ENCODE measurements around the gene AEBP2. TPM values are rescaled to one million over a fixed set of nuclear protein-coding genes. Genes with fewer than 3 reads are reported as not detected.
A peak's percentile ranks its signal among the peaks of the same experiment; 100 is the strongest.
"Not testable (repeated sequence)": the region's sequence is repeated elsewhere in the genome, so short reads cannot be mapped to it uniquely, and the experiment has no call there.

AEBP2 gene
- total and polyA plus RNA-seq, 2 of the 13 experiments (the other 11 are each of a cell fraction or from before 2014, with no cell fraction given), result 9.2 to 17.9 TPM

GRCh38 chr12:19552441-19553097 is 113.3 kb downstream of the AEBP2 start:
- H3K4me1 ChIP-seq (ENCODE audit: insufficient read depth, low read length); in situ Hi-C loops (cut with HindIII; ENCODE audit: extremely low pct_ligation_motif_present, low pct_unique_long_range_greater_than_20kb); CTCF ChIA-PET (ENCODE audit: low intra/inter-chr PET ratio, low total read pairs); POLR2A ChIA-PET; BruUV-seq (replicated peaks); intact Hi-C loops (cut with micrococcal nuclease; ENCODE audit: unreplicated experiment); H3K36me3 ChIP-seq (replicated peaks in 1 of 2; ENCODE audit: control insufficient read depth in 1 of 2, insufficient read depth in 2 of 2, low read length in 2 of 2); FAIRE-seq; H3K9me3 ChIP-seq (ENCODE audit: low read length); H3K27ac ChIP-seq (ENCODE audit: extremely low read length, insufficient read depth, low read length); H4K20me1 ChIP-seq (ENCODE audit: insufficient read depth, low read length); H3K9ac ChIP-seq (ENCODE audit: insufficient read depth, low read depth, low read length); ATAC-seq; H3K79me2 ChIP-seq (ENCODE audit: insufficient read depth, low read length); H2AFZ ChIP-seq (ENCODE audit: low read length); DNase-seq (ENCODE audit: low spot score); H3K4me2 ChIP-seq (ENCODE audit: low read depth, low read length); H3K27me3 ChIP-seq (ENCODE audit: control insufficient read depth in 1 of 2, insufficient read depth in 2 of 2, low read length in 2 of 2); H3K4me3 ChIP-seq (replicated peaks in 1 of 3; ENCODE audit: insufficient read depth in 1 of 3, low read depth in 2 of 3, low read length in 3 of 3); TF ChIP-seq HNF4G (CRISPR knock-in tag; IDR thresholded peaks at IDR 0.05; ENCODE audit: borderline replicate concordance, low read depth): not testable (repeated sequence)
- 82% methylated on average over 13 of the region's 13 CpGs for WGBS (ENCODE audit: low lambda C conversion rate)
- TF ChIP-seq HNF4G (IDR thresholded peaks at IDR 0.05; ENCODE audit: borderline replicate concordance, low read depth, low read length), result 0 out of 2 replicates have a peak, but pooled peaks have one; percentile 5

DNA sequence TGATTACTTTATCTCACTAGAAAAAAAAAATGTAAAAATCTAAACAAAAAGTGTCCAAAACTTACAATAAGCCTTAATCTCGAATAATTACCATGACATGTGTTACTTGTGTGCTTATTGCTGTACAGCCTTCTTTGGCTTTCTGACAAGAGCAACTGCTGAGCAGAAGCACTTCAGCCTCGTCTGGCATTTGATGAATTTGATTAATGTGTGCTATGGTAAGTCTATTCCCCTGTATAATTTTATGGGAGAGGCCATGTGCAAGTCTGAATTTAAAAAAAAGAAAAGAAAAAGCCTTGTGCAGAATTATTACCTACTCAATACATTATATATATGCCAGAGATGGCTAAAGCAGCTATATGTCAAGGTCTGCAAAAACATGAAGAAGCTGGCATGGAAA is 113.9 kb downstream of the AEBP2 start:
- in situ Hi-C loops (cut with HindIII; ENCODE audit: extremely low pct_ligation_motif_present, low pct_unique_long_range_greater_than_20kb), result no loop called here
- Histone ChIP-seq H3K4me3 (replicated peaks in 1 of 3; ENCODE audit: insufficient read depth in 1 of 3, low read depth in 2 of 3, low read length in 3 of 3) (no peak overlapping the region), H3K27ac (ENCODE audit: extremely low read length, insufficient read depth, low read length) (no peak overlapping the region), H4K20me1 (ENCODE audit: insufficient read depth, low read length) (no peaks in the 10 kb centered on the region), H3K27me3 (ENCODE audit: control insufficient read depth in 1 of 2, insufficient read depth in 2 of 2, low read length in 2 of 2) (no peaks in the 10 kb centered on the region), H3K36me3 (replicated peaks in 1 of 2; ENCODE audit: control insufficient read depth in 1 of 2, insufficient read depth in 2 of 2, low read length in 2 of 2) (no peaks in the 10 kb centered on the region), H3K9me3 (ENCODE audit: low read length) (no peaks in the 10 kb centered on the region), H2AFZ (ENCODE audit: low read length) (no peak overlapping the region), H3K4me2 (ENCODE audit: low read depth, low read length) (no peak overlapping the region), H3K9ac (ENCODE audit: insufficient read depth, low read depth, low read length) (no peak overlapping the region), H3K4me1 (ENCODE audit: insufficient read depth, low read length) (peaks cover 7% of the 10 kb centered on the region; the same call in 1 of the 2 replicates), H3K79me2 (ENCODE audit: insufficient read depth, low read length) (no peaks in the 10 kb centered on the region)
- no peak for DNase-seq (ENCODE audit: low spot score)
- POLR2A ChIA-PET, result no interaction called here
- TF ChIP-seq ZNF781 (CRISPR knock-in tag; IDR thresholded peaks at IDR 0.05; ENCODE audit: borderline replicate concordance, not compliant biosample characterization), result no peak
- ATAC-seq, result no peak
- CTCF ChIA-PET (ENCODE audit: low intra/inter-chr PET ratio, low total read pairs), result no interaction called here
- 55% methylated on average over 2 of the region's 2 CpGs for WGBS (ENCODE audit: low lambda C conversion rate)
- FAIRE-seq, result no peak
- no TSS peak for BruUV-seq (replicated peaks)
- intact Hi-C loops (cut with micrococcal nuclease; ENCODE audit: unreplicated experiment), result no loop called here
